ENCODE data around the gene MAGI1.

MAGI1 gene

GRCh38 chr3:65569845-65570405 lies 468.8 kb downstream of the MAGI1 start (continued):
- TF ChIP-seq CSRNP3 (CRISPR knock-in tag; IDR thresholded peaks at IDR 0.05) = no peak

- no peak for ATAC-seq
- no peak for TF ChIP-seq ZFP3 (CRISPR knock-in tag; IDR thresholded peaks at IDR 0.05)
- TF ChIP-seq, protein P1, sequence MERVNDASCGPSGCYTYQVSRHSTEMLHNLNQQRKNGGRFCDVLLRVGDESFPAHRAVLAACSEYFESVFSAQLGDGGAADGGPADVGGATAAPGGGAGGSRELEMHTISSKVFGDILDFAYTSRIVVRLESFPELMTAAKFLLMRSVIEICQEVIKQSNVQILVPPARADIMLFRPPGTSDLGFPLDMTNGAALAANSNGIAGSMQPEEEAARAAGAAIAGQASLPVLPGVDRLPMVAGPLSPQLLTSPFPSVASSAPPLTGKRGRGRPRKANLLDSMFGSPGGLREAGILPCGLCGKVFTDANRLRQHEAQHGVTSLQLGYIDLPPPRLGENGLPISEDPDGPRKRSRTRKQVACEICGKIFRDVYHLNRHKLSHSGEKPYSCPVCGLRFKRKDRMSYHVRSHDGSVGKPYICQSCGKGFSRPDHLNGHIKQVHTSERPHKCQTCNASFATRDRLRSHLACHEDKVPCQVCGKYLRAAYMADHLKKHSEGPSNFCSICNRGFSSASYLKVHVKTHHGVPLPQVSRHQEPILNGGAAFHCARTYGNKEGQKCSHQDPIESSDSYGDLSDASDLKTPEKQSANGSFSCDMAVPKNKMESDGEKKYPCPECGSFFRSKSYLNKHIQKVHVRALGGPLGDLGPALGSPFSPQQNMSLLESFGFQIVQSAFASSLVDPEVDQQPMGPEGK (CRISPR knock-in tag; IDR thresholded peaks at IDR 0.05; ENCODE audit: borderline replicate concordance) = no peak
- TF ChIP-seq TCF4 (CRISPR knock-in tag; IDR thresholded peaks at IDR 0.05; ENCODE audit: borderline replicate concordance) = no peak
- TF ChIP-seq CSRNP3 (CRISPR knock-in tag; IDR thresholded peaks at IDR 0.05) = no peak
- no peak for TF ChIP-seq SNAI2 (CRISPR knock-in tag; IDR thresholded peaks at IDR 0.05)
- TF ChIP-seq, protein P2, sequence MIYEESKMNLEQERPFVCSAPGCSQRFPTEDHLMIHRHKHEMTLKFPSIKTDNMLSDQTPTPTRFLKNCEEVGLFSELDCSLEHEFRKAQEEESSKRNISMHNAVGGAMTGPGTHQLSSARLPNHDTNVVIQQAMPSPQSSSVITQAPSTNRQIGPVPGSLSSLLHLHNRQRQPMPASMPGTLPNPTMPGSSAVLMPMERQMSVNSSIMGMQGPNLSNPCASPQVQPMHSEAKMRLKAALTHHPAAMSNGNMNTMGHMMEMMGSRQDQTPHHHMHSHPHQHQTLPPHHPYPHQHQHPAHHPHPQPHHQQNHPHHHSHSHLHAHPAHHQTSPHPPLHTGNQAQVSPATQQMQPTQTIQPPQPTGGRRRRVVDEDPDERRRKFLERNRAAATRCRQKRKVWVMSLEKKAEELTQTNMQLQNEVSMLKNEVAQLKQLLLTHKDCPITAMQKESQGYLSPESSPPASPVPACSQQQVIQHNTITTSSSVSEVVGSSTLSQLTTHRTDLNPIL (CRISPR knock-in tag; IDR thresholded peaks at IDR 0.05; ENCODE audit: low read depth) = no peak
- no peak for TF ChIP-seq ZNF8 (CRISPR knock-in tag; IDR thresholded peaks at IDR 0.05)
- TF ChIP-seq GLIS3 (CRISPR knock-in tag; IDR thresholded peaks at IDR 0.05) = no peak
- no peak for TF ChIP-seq ISL1 (CRISPR knock-in tag; IDR thresholded peaks at IDR 0.05)
- TF ChIP-seq OSR1 (CRISPR knock-in tag; IDR thresholded peaks at IDR 0.05) = no peak
- no peak for TF ChIP-seq ARNTL (CRISPR knock-in tag; IDR thresholded peaks at IDR 0.05; ENCODE audit: borderline replicate concordance, low read depth)
- TF ChIP-seq TOX (CRISPR knock-in tag; IDR thresholded peaks at IDR 0.05; ENCODE audit: borderline replicate concordance) = no peak
- TF ChIP-seq ZFP30 (CRISPR knock-in tag; IDR thresholded peaks at IDR 0.05) = no peak
- no peak for TF ChIP-seq RARB (CRISPR knock-in tag; IDR thresholded peaks at IDR 0.05)
- no peak for TF ChIP-seq ZNF565 (CRISPR knock-in tag; conservative IDR thresholded peaks at IDR 0.05; ENCODE audit: low read depth)
- TF ChIP-seq ZC3H10 (CRISPR knock-in tag; IDR thresholded peaks at IDR 0.05) = no peak
- TF ChIP-seq, protein P3, sequence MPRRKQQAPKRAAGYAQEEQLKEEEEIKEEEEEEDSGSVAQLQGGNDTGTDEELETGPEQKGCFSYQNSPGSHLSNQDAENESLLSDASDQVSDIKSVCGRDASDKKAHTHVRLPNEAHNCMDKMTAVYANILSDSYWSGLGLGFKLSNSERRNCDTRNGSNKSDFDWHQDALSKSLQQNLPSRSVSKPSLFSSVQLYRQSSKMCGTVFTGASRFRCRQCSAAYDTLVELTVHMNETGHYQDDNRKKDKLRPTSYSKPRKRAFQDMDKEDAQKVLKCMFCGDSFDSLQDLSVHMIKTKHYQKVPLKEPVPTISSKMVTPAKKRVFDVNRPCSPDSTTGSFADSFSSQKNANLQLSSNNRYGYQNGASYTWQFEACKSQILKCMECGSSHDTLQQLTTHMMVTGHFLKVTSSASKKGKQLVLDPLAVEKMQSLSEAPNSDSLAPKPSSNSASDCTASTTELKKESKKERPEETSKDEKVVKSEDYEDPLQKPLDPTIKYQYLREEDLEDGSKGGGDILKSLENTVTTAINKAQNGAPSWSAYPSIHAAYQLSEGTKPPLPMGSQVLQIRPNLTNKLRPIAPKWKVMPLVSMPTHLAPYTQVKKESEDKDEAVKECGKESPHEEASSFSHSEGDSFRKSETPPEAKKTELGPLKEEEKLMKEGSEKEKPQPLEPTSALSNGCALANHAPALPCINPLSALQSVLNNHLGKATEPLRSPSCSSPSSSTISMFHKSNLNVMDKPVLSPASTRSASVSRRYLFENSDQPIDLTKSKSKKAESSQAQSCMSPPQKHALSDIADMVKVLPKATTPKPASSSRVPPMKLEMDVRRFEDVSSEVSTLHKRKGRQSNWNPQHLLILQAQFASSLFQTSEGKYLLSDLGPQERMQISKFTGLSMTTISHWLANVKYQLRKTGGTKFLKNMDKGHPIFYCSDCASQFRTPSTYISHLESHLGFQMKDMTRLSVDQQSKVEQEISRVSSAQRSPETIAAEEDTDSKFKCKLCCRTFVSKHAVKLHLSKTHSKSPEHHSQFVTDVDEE (CRISPR knock-in tag; IDR thresholded peaks at IDR 0.05) = no peak
Observed at GRCh38 chr3:65569129-65569528, 469.6 kb downstream of the MAGI1 start.

DNA sequence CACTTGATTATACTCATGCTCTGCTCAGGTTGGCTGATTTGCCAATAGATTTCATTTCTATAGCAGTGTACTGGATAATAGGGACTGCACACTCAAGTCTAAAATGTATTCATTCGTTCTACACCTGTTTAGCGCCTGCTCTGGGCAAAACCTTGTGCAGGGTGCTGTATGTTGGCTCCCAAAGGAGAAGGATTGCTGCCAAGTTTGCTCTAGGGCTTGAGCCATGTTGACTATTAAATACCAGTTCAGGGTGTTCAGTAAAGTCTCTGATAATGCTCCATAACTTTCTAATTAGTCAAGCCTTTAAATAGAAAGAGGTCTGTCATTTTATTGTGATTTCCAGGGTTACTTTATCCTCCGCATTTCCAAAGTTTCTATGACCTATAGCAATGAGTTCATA lies 470.2 kb downstream of the MAGI1 start:
- no peak for ATAC-seq
- TF ChIP-seq RARB (CRISPR knock-in tag; IDR thresholded peaks at IDR 0.05) (no peak), TOX (CRISPR knock-in tag; IDR thresholded peaks at IDR 0.05; ENCODE audit: borderline replicate concordance) (no peak), TCF4 (CRISPR knock-in tag; IDR thresholded peaks at IDR 0.05; ENCODE audit: borderline replicate concordance) (no peak), CSRNP3 (CRISPR knock-in tag; IDR thresholded peaks at IDR 0.05) (no peak), ZNF8 (CRISPR knock-in tag; IDR thresholded peaks at IDR 0.05) (no peak), CSDC2 (CRISPR knock-in tag; IDR thresholded peaks at IDR 0.05) (no peak), SNAI2 (CRISPR knock-in tag; IDR thresholded peaks at IDR 0.05) (no peak), ISL1 (CRISPR knock-in tag; IDR thresholded peaks at IDR 0.05) (no peak), ZNF70 (CRISPR knock-in tag; IDR thresholded peaks at IDR 0.05) (no peak), OSR1 (CRISPR knock-in tag; IDR thresholded peaks at IDR 0.05) (no peak), GLIS3 (CRISPR knock-in tag; IDR thresholded peaks at IDR 0.05) (no peak), ZFP30 (CRISPR knock-in tag; IDR thresholded peaks at IDR 0.05) (no peak)
- TF ChIP-seq, protein P2 (CRISPR knock-in tag; IDR thresholded peaks at IDR 0.05; ENCODE audit: low read depth) = no peak
- TF ChIP-seq, protein P3 (CRISPR knock-in tag; IDR thresholded peaks at IDR 0.05) = no peak
